Subcutaneous preadipocyte (primary cell): ENCODE measurements around the gene BNIP3. TPM values are rescaled to one million over a fixed set of nuclear protein-coding genes. Genes with fewer than 3 reads are reported as not detected.

Source experiments
- total RNA-seq: library from RNA; depleted of rRNA; stranded (reverse); fragments of >200 nt; gene quantifications from 2 replicates; pipeline ENCODE4 v1.2.3, GENCODE V29; 2012

Gene BNIP3
- total RNA-seq, result 72.0 and 78.8 TPM in 2 replicates

GRCh38 chr10:131981429-131982184 lies at the start of gene BNIP3:
Gene BNIP3 (minus strand): TSS chr10:131981923. CDS start chr10:131981806, 117 bp downstream.

Other genes with a start within 250 kb of the BNIP3 start
- gene PPP2R2D, start 80.9 kb downstream of the BNIP3 start, total RNA-seq, result 22.4 and 25.6 TPM in 2 replicates
- gene JAKMIP3, start 84.0 kb upstream of the BNIP3 start, total RNA-seq, result under 0.01 TPM in 2 replicates
- 1.6 and 5.1 TPM in 2 replicates for gene DPYSL4, start 205.0 kb upstream of the BNIP3 start, total RNA-seq